ENCODE measurements around the gene PRDM4.

The PRDM4 gene

DNA sequence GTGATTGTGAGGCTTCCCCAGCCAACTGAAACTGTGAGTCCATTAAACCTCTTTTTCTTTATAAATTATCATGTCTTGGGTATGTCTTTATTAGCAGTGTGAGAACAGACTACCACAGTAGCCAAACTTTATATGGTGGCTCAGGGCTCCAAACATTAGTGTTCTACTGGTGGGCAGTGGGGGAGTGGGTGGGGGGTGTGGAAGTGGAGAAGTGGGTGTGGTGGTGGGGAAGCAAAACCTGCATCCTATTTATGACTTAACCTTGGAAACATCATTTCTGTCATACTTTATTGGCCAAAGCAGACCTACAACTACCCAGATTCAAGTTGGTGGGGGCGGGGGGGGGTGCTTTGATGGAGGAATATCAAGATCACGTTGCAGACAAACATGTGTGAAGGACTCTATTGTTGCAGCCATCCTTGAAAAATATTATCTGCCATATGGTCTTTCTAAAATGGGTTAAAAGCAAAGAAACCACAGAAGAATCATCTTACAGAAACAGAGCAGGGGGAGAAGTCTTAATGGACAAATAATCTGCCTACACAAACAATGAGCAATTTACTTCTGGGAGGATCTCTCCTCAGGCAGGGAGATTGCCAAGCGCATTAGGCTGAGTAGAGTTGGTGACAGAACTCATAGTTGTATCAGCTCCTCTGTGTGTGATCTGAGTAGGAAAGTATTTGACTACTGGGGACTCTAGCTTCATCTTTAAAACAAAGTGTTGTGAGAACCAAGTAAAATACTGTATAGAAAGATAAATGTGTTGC lies 76.7 kb downstream of the PRDM4 start:
- DNase-seq: no peak
